Mucosa of descending colon (tissue), 3 donors: ENCODE measurements around the gene SEMA3E. TPM values are rescaled to one million over a fixed set of nuclear protein-coding genes. Genes with fewer than 3 reads are reported as not detected.
"Not testable (repeated sequence)": the region's sequence is repeated elsewhere in the genome, so short reads cannot be mapped to it uniquely, and the experiment has no call there.

Experiments
- ATAC-seq: fragments of 200-7000 bp; cut with Tn5 transposase; one replicate; pipeline ENCODE4 v1.9.1; 2020; ENCODE audit warnings: mild to moderate bottlenecking, moderate library complexity
- DNase-seq, 3 donors: peaks; one replicate each; pipeline ENCODE4 v3.0.0-alpha.2; 2020
- H3K36me3 ChIP-seq: fragments of 200-600 bp; one replicate; pipeline ENCODE4 v1.8.0; 2021; ENCODE audit warnings: low read depth, mild to moderate bottlenecking
- H3K4me1 ChIP-seq: fragments of 200-600 bp; one replicate; pipeline ENCODE4 v1.8.0; 2021; ENCODE audit warnings: low read depth, mild to moderate bottlenecking
- H3K4me3 ChIP-seq: fragments of 200-600 bp; one replicate; pipeline ENCODE4 v1.8.0; 2021; ENCODE audit warnings: mild to moderate bottlenecking
- H3K9me3 ChIP-seq: fragments of 200-600 bp; one replicate; pipeline ENCODE4 v1.8.0; 2021; ENCODE audit warnings: mild to moderate bottlenecking
- CTCF ChIP-seq: fragments of 200-600 bp; IDR thresholded peaks from one replicate; pipeline ENCODE4 v1.8.0; 2022; ENCODE audit warnings: antibody characterized with exemption, mild to moderate bottlenecking
- intact Hi-C, 2 donors: fragments of 100-400 bp; cut with DNase I in 1 of 2; cut with micrococcal nuclease in 1 of 2; formaldehyde crosslinking; loops; one replicate each; pipeline versions ENCODE4 v1.11.0 to v1.11.1; 2022; cut with DNase I, micrococcal nuclease
- total RNA-seq, 3 donors: library from RNA; stranded (reverse); fragmentation: NEBNext Ultra II Directional in 2 of 3; extraction: Animal tissue kit (Norgen Biotek cat#: 25700) in 2 of 3; gene quantifications; one replicate each; pipeline versions ENCODE4 v1.2.1 to v1.2.4, GENCODE V29; 2021 to 2023
- donor health status: DM: no; HTN: no; CAD: no; lungs with moderate emphysema.
- donor health status: DM: no; HTN: no; CAD: no.
- donor health status: DM: no; HTN: yes; CAD: no.

Gene SEMA3E
- total RNA-seq, 3 donors from 2014 or later, result 1.7 to 5.8 (median 2.7) TPM

- ATAC-seq (no peak), DNase-seq (no peak)
- Histone ChIP-seq H3K4me3 (no peak overlapping the region), H3K9me3 (no peaks in the 10 kb centered on the region), H3K36me3 (no peaks in the 10 kb centered on the region), H3K4me1 (no peaks in the 10 kb centered on the region)
- intact Hi-C loops, result no loop called here
- no peak for TF ChIP-seq CTCF
These were observed 182.6 kb downstream of the SEMA3E start for GRCh38 chr7:83466187-83466923.

GRCh38 chr7:83465643-83466042 lies 183.3 kb downstream of the SEMA3E start:
- ATAC-seq (no peak), DNase-seq (no peak)
- no peak for TF ChIP-seq CTCF
- Histone ChIP-seq H3K36me3 (no peaks in the 10 kb centered on the region), H3K4me3 (no peak overlapping the region), H3K9me3 (no peaks in the 10 kb centered on the region), H3K4me1 (no peaks in the 10 kb centered on the region)
- intact Hi-C loops, result no loop called here

- ATAC-seq, H3K4me3 ChIP-seq, H3K9me3 ChIP-seq, DNase-seq, H3K36me3 ChIP-seq, intact Hi-C loops, H3K4me1 ChIP-seq: not testable (repeated sequence)
These were observed 187.1 kb downstream of the SEMA3E start for GRCh38 chr7:83461820-83462219.

DNA sequence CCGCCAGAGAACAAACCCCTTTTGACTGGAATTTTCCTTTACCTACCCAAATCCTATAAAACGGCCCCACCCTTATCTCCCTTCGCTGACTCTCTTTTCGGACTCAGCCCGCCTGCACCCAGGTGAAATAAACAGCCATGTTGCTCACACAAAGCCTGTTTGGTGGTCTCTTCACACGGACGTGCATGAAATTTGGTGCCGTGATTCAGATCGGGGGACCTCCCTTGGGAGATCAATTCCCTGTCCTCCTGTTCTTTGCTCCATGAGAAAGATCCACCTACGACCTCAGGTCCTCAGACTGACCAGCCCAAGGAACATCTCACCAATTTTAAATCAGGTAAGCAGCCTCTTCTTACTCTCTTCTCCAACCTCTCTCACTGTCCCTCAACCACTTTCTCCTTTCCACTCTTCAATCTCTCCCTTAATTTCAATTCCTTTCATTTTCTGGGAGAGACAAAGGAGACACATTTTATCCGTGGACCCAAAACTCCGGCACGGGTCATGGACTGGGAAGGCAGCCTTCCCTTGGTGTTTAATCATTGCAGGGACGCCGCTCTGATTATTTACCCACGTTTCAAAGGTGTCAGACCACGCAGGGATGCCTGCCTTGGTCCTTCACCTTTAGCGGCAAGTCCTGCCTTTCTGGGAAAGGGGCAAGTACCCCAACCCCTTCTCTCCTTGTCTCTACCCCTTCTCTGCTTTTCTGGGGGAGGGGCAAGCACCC lies 188.8 kb downstream of the SEMA3E start:
- DNase-seq, H3K4me3 ChIP-seq, H3K36me3 ChIP-seq, intact Hi-C loops, ATAC-seq, H3K4me1 ChIP-seq, H3K9me3 ChIP-seq: not testable (repeated sequence)

DNA sequence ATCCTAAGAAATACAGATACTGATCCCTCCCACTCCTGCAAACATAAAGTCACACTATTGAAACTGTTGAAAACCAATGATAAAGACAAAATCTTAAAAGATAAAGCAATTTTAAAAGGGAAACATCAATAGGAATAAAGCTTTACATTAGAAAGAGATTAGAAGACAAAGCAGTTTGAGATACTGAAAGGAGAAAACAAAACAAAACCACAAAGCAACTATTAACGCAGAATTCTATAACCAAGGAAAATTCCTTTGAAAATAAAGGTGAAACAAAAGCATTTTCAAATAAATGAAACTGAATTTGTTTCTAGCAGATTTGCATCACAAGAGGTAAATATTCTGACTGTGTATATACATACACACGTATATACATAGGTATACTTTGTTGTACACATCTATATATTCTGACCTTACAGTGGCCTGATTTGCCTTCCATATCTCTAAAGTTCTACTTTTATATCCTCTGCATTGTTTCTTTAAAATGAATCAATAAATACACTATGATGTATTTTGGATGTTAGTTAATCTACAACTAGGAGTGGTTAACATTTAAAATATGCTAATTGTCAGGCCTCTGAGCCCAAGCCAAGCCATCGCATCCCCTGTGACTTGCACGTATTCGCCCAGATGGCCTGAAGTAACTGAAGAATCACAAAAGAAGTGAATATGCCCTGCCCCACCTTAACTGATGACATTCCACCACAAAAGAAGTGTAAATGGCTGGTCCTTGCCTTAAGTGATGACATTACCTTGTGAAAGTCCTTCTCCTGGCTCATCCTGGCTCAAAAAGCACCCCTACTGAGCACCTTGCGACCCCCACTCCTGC lies 189.6 kb downstream of the SEMA3E start:
- intact Hi-C loops, result not testable (repeated sequence)

GRCh38 chr7:83457022-83457892 lies 191.7 kb downstream of the SEMA3E start:
- H3K4me1 ChIP-seq, result no peaks in the 10 kb centered on the region
- H3K36me3 ChIP-seq, result no peaks in the 10 kb centered on the region
- TF ChIP-seq CTCF, result no peak
- intact Hi-C loops, result no loop called here
- no peak overlapping the region for H3K4me3 ChIP-seq
- ATAC-seq, result no peak
- no peaks in the 10 kb centered on the region for H3K9me3 ChIP-seq
- no peak for DNase-seq

More for the DNA sequence above, 189.6 kb downstream of the SEMA3E start:
- not testable (repeated sequence) for H3K4me3 ChIP-seq, ATAC-seq, DNase-seq, H3K9me3 ChIP-seq, H3K36me3 ChIP-seq, H3K4me1 ChIP-seq
